IMR-90 (cell line): ENCODE data around the gene HOXB2. TPM values are rescaled to one million over a fixed set of nuclear protein-coding genes. Genes with fewer than 3 reads are reported as not detected.

Source experiments
- ATAC-seq: fragments of 200-7000 bp; cut with Tn5 transposase; 2 replicates; pipeline ENCODE4 v1.9.1; 2020; ENCODE audit warnings: low read depth, mild to moderate bottlenecking, moderate library complexity
- BruUV-seq: library from RNA; stranded (reverse); fragments of 400-500 nt; replicated peaks from 2 replicates; lab custom pipeline; 2021; lab: Mats Ljungman, UMichigan
- CTCF ChIA-PET: fragments of 300-600 bp; formaldehyde crosslinking; extraction: SDS; loops from one replicate; lab custom pipeline; 2021; ENCODE audit warnings: antibody characterized with exemption; lab: Yijun Ruan, JAX
- POLR2A ChIA-PET: fragments of 300-600 bp; sonication (Branson Sonifier 250); formaldehyde crosslinking; loops from one replicate; lab custom pipeline; 2022; ENCODE audit warnings: antibody characterized with exemption; ENCODE audit not compliant: unreplicated experiment; lab: Charles Lee
- DNase-seq: peaks from one replicate; pipeline ENCODE4 v3.0.0; 2013
- H2AFZ ChIP-seq: replicated peaks from 2 replicates; pipeline ENCODE3; 2013; ENCODE audit warnings: low read length, mild to moderate bottlenecking; ENCODE audit not compliant: poor library complexity
- H2AK5ac ChIP-seq: 2 replicates; pipeline ENCODE4 v1.6.1; 2013; ENCODE audit warnings: low read depth, low read length, inconsistent platforms
- H2AK9ac ChIP-seq: replicated peaks from 2 replicates; pipeline ENCODE3; 2013; ENCODE audit warnings: mild to moderate bottlenecking, low read depth, low read length, moderate library complexity; ENCODE audit not compliant: poor library complexity
- H2BK120ac ChIP-seq: 2 replicates; pipeline ENCODE4 v1.6.1; 2013; ENCODE audit warnings: low read depth, low read length, inconsistent platforms
- H2BK15ac ChIP-seq: 3 replicates; pipeline ENCODE4 v1.6.1; 2013; ENCODE audit warnings: low read depth, low read length, inconsistent platforms
- H2BK20ac ChIP-seq: 2 replicates; pipeline ENCODE4 v1.6.1; 2013; ENCODE audit warnings: low read depth, mild to moderate bottlenecking, inconsistent platforms, low read length, moderate library complexity
- H2BK5ac ChIP-seq: 2 replicates; pipeline ENCODE4 v1.6.1; 2013; ENCODE audit warnings: mild to moderate bottlenecking, low read depth, low read length, inconsistent platforms; ENCODE audit not compliant: poor library complexity, severe bottlenecking
- H3K14ac ChIP-seq: replicated peaks from 2 replicates; pipeline ENCODE4 v1.6.1; 2013; ENCODE audit warnings: low read depth, low read length, inconsistent platforms
- H3K18ac ChIP-seq: 2 replicates; pipeline ENCODE4 v1.6.1; 2013; ENCODE audit warnings: low read depth, low read length, control low read depth
- H3K23ac ChIP-seq: 2 replicates; pipeline ENCODE4 v1.6.1; 2013; ENCODE audit warnings: low read depth, low read length, inconsistent platforms
- H3K27ac ChIP-seq: 2 replicates; pipeline ENCODE4 v1.5.1; 2013; ENCODE audit warnings: mild to moderate bottlenecking, control low read depth, low read length; ENCODE audit not compliant: insufficient read depth
- H3K27me3 ChIP-seq: 2 replicates; pipeline ENCODE4 v1.6.1; 2013; ENCODE audit warnings: low read length; ENCODE audit not compliant: control insufficient read depth, insufficient read depth
- H3K36me3 ChIP-seq: 2 replicates; pipeline ENCODE4 v1.6.1; 2013; ENCODE audit warnings: low read length, mixed read lengths; ENCODE audit not compliant: control insufficient read depth, insufficient read depth
- H3K4ac ChIP-seq: 2 replicates; pipeline ENCODE4 v1.6.1; 2013; ENCODE audit warnings: low read depth, low read length, inconsistent platforms
- H3K4me1 ChIP-seq: 2 replicates; pipeline ENCODE4 v1.6.1; 2013; ENCODE audit warnings: low read length, mixed read lengths; ENCODE audit not compliant: control insufficient read depth, insufficient read depth
- H3K4me2 ChIP-seq: 2 replicates; pipeline ENCODE4 v1.6.1; 2013; ENCODE audit warnings: low read depth, mild to moderate bottlenecking, control low read depth, low read length, moderate library complexity
- H3K4me3 ChIP-seq: 2 replicates; pipeline ENCODE4 v1.5.1; 2013; ENCODE audit warnings: low read depth, mild to moderate bottlenecking, control low read depth, low read length, moderate library complexity; ENCODE audit not compliant: insufficient read depth
- H3K56ac ChIP-seq: 2 replicates; pipeline ENCODE4 v1.6.1; 2013; ENCODE audit warnings: low read length, inconsistent platforms; ENCODE audit not compliant: insufficient read depth; ENCODE audit errors: extremely low read depth
- H3K79me1 ChIP-seq, 2 experiments: 2 replicates each; pipeline ENCODE4 v1.6.1; 2013; ENCODE audit warnings: low read length in 2 of 2, inconsistent platforms in 1 of 2, low read depth in 1 of 2
- H3K9ac ChIP-seq: 2 replicates; pipeline ENCODE4 v1.6.1; 2013; ENCODE audit warnings: low read depth, low read length, control low read depth
- H3K9me1 ChIP-seq: 2 replicates; pipeline ENCODE4 v1.6.1; 2013; ENCODE audit warnings: low read length, inconsistent platforms; ENCODE audit not compliant: insufficient read depth
- H3K9me3 ChIP-seq: 2 replicates; pipeline ENCODE4 v1.6.1; 2013; ENCODE audit warnings: low read length; ENCODE audit not compliant: control insufficient read depth, insufficient read depth
- H4K20me1 ChIP-seq: 2 replicates; pipeline ENCODE4 v1.6.1; 2013; ENCODE audit warnings: low read length, inconsistent platforms; ENCODE audit not compliant: insufficient read depth
- H4K5ac ChIP-seq: 2 replicates; pipeline ENCODE4 v1.6.1; 2013; ENCODE audit warnings: mild to moderate bottlenecking, low read depth, low read length, control low read depth
- H4K8ac ChIP-seq, 2 experiments: 2 replicates each; pipeline ENCODE4 v1.6.1; 2013; ENCODE audit warnings: low read depth in 2 of 2, low read length in 2 of 2, control low read depth in 1 of 2, inconsistent platforms in 1 of 2
- H4K91ac ChIP-seq: 2 replicates; pipeline ENCODE4 v1.6.1; 2013; ENCODE audit warnings: low read depth, low read length, inconsistent platforms; ENCODE audit not compliant: insufficient read depth
- BHLHE40 ChIP-seq: fragments of 150-350 bp; IDR thresholded peaks from 2 replicates; pipeline ENCODE4 v1.6.1; 2016; ENCODE audit warnings: mild to moderate bottlenecking, low read depth, low read length
- FOS ChIP-seq: fragments of 150-350 bp; IDR thresholded peaks from 2 replicates; pipeline ENCODE4 v1.6.1; 2016; ENCODE audit warnings: low read depth, low read length
- MAFK ChIP-seq: IDR thresholded peaks from 2 replicates; pipeline ENCODE4 v1.6.1; 2012; ENCODE audit warnings: low read depth, low read length, improper control_type of control experiment
- MAZ ChIP-seq: IDR thresholded peaks from 2 replicates; pipeline ENCODE4 v1.6.1; 2012; ENCODE audit warnings: low read depth, mild to moderate bottlenecking, low read length, improper control_type of control experiment, moderate library complexity, borderline replicate concordance
- RAD21 ChIP-seq: IDR thresholded peaks from 2 replicates; pipeline ENCODE4 v1.6.1; 2012; ENCODE audit warnings: low read length, improper control_type of control experiment
- RFX5 ChIP-seq: IDR thresholded peaks from 2 replicates; pipeline ENCODE4 v1.8.0; 2012; ENCODE audit warnings: low read depth, mild to moderate bottlenecking, low read length, moderate library complexity
- SMC3 ChIP-seq: fragments of 150-350 bp; IDR thresholded peaks from 2 replicates; pipeline ENCODE4 v1.6.1; 2016; ENCODE audit warnings: low read depth, mild to moderate bottlenecking, antibody characterized with exemption, low read length, moderate library complexity
- WGBS, 2 experiments: methylation state at CpG; one replicate each; pipeline versions ENCODE4 v1.1.5 to v1.1.7; 2013; ENCODE audit warnings: missing lambda C conversion rate in 2 of 2; ENCODE audit not compliant: insufficient read length in 1 of 2; ENCODE audit errors: extremely low coverage in 2 of 2; 5-methylcytosine and 5-hydroxymethylcytosine counted together
- dilution Hi-C: fragments of 300-500 bp; cut with HindIII; formaldehyde crosslinking; loops from one replicate; pipeline ENCODE4 v1.14.3; 2018; ENCODE audit warnings: low sequenced_read_pairs; ENCODE audit not compliant: unreplicated experiment
- in situ Hi-C: fragments of 300-500 bp; cut with MboI; formaldehyde crosslinking; loops from 3 replicates; pipeline ENCODE4 v1.14.3; 2019; ENCODE audit warnings: low sequenced_read_pairs, inconsistent platforms, mixed read lengths
- intact Hi-C: fragments of 100-400 bp; cut with micrococcal nuclease; formaldehyde crosslinking; loops from 2 replicates; pipeline ENCODE4 v1.10.0; 2022
- polyA plus RNA-seq, 3 experiments: library from polyadenylated mRNA; depleted of rRNA; stranded (reverse); fragments of >200 nt; gene quantifications; 2 replicates each; pipeline ENCODE4 v1.2.3, GENCODE V29; 2012; ENCODE audit warnings: low replicate concordance in 1 of 3
- total RNA-seq: library from RNA; depleted of rRNA; stranded (reverse); fragments of >200 nt; gene quantifications from 2 replicates; pipeline ENCODE4 v1.2.3, GENCODE V29; 2012
- TF ChIP-seq, protein P1 (sequence below): conservative IDR thresholded peaks from 2 replicates; pipeline ENCODE4 v1.5.1; 2012; ENCODE audit warnings: mild to moderate bottlenecking, low read depth, low read length, improper control_type of control experiment
- TF ChIP-seq, protein P2 (sequence below): fragments of 150-350 bp; IDR thresholded peaks from 2 replicates; pipeline ENCODE4 v1.6.1; 2017; ENCODE audit warnings: mild to moderate bottlenecking, antibody characterized with exemption, low read length, low read depth

Gene HOXB2
- total and polyA plus RNA-seq, 2 of the 4 experiments (the other 2 are of a cell fraction): 2.7 to 29.9 TPM

DNA sequence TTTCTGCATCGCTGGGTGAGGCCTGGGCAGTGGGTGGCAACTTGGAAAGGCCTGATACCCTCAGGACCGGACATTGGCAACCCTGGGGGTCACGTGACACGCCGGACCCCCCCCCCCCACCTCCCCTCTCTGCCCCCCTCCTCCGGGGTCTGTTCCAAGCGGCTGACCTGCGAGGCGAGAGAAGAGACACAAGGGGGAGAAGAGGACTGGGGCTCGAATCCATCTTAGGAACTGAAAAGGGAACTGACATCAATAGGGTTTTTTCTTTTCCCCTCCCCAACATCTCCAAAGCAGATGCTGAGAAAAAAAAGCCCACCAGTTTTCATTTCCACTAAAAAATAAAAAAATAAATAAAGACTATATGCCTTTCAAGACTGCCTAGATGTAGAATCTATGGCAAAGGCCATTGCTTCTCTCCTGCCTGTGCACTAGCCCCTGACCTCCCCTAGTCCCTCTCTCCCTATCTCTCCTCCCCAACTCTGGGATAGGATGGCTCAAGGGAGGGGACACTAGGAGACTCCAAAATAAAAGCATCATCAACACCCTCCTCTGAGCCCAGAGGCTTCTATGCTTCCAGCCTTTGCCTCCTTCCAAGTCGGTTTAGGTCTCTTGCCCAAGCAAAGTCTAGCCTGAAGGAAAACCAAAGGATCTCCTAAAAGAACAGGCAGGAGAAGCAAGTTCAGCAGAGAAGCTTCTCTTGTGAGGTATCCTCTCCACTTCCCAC is 7.7 kb upstream of the HOXB2 start (continued):
- TF ChIP-seq SMC3: no peak; the same call in none of the 2 replicates
- TF ChIP-seq MAFK: no peak

DNA sequence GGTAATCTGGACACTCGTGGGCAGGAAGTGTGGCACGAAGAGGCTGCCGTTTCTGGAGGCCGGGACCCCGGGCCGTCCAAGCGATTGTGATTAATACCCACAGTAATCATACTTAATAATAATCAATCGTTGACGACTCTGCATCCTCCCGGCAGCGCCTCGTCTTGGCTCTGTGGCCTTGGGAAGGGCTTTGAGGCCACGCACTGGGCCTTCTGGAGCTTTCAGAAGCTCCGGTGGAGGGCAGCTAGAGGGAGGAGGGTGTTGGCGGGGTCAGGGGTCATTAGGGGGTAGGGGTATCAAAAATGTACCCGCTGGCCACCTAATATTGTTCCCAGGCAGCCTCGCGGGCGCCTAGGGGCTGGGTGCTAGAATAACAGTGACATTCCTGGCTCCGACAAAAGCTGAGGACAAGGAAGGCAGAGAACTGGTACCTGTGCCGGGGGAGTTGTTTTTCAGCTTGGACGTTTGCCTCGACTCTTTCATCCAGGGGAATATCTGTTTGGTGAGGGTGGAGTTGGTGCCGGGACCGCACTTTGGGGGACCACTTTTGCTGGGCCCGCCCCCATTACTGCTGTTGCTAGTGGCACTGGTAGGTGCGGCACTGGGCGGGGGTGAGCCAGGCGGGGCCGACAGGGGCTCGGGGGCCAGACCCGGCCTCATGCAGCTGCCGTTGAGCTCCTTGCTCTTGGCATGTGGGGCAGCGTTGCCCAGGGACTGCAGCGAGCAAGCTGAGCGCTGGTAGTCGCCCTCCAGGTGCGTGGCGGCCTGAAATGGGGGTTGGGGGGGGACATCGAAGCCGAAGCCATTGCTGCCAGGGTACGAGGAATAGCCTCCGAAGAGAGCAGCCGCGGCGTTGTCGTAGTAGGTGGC is 6.9 kb upstream of the HOXB2 start:
- BruUV-seq: no TSS peak
- H3K9me1 ChIP-seq: no peaks in the 10 kb centered on the region
- H3K14ac ChIP-seq: peak overlapping the region; percentile 83
- H3K27me3 ChIP-seq: no peaks in the 10 kb centered on the region
- dilution Hi-C loops: no loop called here
- H4K91ac ChIP-seq: peak overlapping the region; percentile 88
- peak overlapping the region; percentile 59 for H2AK5ac ChIP-seq
- H3K4me1 ChIP-seq: peaks cover 42% of the 10 kb centered on the region
- peak overlapping the region; percentile 91 for H3K23ac ChIP-seq
- intact Hi-C loops: no loop called here
- H2AK9ac ChIP-seq: peak overlapping the region; percentile 66
- H2BK20ac ChIP-seq: peak overlapping the region; percentile 26
- peak overlapping the region; percentile 93 for H2BK5ac ChIP-seq
- peak overlapping the region; percentile 94 for H3K4ac ChIP-seq
- H4K20me1 ChIP-seq: 0 out of 2 replicates have a peak, but pooled peaks cover under 1% of the 10 kb centered on the region
- peak overlapping the region; percentile 24 for H2AFZ ChIP-seq
- in situ Hi-C loops: no loop called here
- H2BK15ac ChIP-seq: peak overlapping the region; percentile 54; the same call in 2 of the 3 replicates
- H3K79me1 ChIP-seq: peaks cover 4 to 9% of the 10 kb centered on the region in 2 experiments; a peak in 2 of 4 replicates
- ATAC-seq (no peak), DNase-seq (peak; percentile 32)
- H3K18ac ChIP-seq: peak overlapping the region; percentile 58
- H3K4me2 ChIP-seq: peak overlapping the region; percentile 68
- peak overlapping the region; percentile 96 for H3K27ac ChIP-seq
- H3K56ac ChIP-seq: peak overlapping the region; percentile 73
- H4K5ac ChIP-seq: peak overlapping the region; percentile 66
- 2% methylated on average over 13 of the region's 47 CpGs; no CpG with 5 or more reads in 1 of the 2 experiments for WGBS, 2 experiments
- H3K36me3 ChIP-seq: peaks cover 33% of the 10 kb centered on the region
- peak overlapping the region; percentile 89 for H2BK120ac ChIP-seq
- ChIA-PET POLR2A (interaction anchor here (0.7 to 1.3 kb wide), 3 partner anchors 31 to 60 kb away, joined by 3 to 5 read pairs (median 4); no protein-coding TSS in a partner anchor), CTCF (no interaction called here)
- no peaks in the 10 kb centered on the region for H3K9me3 ChIP-seq
- H4K8ac ChIP-seq: peak overlapping the region; percentile 76 to 89
- TF ChIP-seq RFX5: no peak
- TF ChIP-seq MAZ: no peak; the same call in 1 of the 2 replicates
- no peak for TF ChIP-seq MAFK
- no peak for TF ChIP-seq BHLHE40
- no peak for TF ChIP-seq FOS
- TF ChIP-seq, protein P1, sequence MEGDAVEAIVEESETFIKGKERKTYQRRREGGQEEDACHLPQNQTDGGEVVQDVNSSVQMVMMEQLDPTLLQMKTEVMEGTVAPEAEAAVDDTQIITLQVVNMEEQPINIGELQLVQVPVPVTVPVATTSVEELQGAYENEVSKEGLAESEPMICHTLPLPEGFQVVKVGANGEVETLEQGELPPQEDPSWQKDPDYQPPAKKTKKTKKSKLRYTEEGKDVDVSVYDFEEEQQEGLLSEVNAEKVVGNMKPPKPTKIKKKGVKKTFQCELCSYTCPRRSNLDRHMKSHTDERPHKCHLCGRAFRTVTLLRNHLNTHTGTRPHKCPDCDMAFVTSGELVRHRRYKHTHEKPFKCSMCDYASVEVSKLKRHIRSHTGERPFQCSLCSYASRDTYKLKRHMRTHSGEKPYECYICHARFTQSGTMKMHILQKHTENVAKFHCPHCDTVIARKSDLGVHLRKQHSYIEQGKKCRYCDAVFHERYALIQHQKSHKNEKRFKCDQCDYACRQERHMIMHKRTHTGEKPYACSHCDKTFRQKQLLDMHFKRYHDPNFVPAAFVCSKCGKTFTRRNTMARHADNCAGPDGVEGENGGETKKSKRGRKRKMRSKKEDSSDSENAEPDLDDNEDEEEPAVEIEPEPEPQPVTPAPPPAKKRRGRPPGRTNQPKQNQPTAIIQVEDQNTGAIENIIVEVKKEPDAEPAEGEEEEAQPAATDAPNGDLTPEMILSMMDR: no peak
- TF ChIP-seq, protein P2, sequence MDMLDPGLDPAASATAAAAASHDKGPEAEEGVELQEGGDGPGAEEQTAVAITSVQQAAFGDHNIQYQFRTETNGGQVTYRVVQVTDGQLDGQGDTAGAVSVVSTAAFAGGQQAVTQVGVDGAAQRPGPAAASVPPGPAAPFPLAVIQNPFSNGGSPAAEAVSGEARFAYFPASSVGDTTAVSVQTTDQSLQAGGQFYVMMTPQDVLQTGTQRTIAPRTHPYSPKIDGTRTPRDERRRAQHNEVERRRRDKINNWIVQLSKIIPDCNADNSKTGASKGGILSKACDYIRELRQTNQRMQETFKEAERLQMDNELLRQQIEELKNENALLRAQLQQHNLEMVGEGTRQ: no peak
- TF ChIP-seq RAD21: no peak
- H3K9ac ChIP-seq: peak overlapping the region; percentile 73
- peak overlapping the region; percentile 2; the same call in 1 of the 2 replicates for H3K4me3 ChIP-seq
